Stimulated activated CD4-positive, alpha-beta T cell treated with anti-CD3 and anti-CD28 coated beads, Interleukin-1b, Interleukin-23, amount 100 ng/mL, for 4 hours (primary cell): Measurements from ENCODE around the gene GSTK1.
A peak's percentile ranks its signal among the peaks of the same experiment; 100 is the strongest.
"Not testable (repeated sequence)": the region's sequence is repeated elsewhere in the genome, so short reads cannot be mapped to it uniquely, and the experiment has no call there.

Experiments
- DNase-seq, 2 donors: peaks; one replicate each; pipeline ENCODE4 v3.0.0-alpha.2; 2020; ENCODE audit warnings: low read depth in 2 of 2

GSTK1 gene

DNA sequence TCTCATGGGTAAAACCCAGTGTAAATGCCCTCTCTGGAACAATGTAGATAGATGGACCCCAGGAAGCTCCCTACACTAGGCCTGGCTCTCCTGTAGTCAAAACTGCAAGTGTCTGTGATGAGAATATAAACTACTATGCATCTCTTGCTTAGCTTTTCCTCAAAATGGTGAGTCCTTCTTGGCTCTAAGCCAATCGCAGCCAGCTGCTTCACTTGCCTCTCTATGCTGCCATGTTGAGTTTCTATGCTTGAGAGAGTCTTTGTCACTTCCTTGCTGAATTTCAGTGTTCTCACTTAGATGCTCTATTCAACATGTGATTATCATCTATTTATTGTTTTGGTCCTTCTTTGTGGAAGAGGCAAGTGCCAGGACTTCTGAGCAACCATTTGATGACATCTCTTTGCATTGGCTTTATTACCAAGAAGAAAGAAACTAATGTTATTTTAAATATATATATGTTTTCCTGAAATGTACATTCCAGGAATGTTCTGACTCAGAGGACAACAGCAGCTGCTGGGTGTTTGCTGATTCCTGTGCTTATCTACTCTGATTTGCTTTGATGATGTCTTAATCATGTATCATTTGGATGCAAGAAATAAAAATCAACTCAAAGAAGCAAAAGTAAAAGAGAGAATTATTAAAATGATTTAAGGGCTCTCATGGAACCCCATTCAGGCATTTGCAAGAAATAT is 24.8 kb upstream of the GSTK1 start:
- no peak for DNase-seq

DNA sequence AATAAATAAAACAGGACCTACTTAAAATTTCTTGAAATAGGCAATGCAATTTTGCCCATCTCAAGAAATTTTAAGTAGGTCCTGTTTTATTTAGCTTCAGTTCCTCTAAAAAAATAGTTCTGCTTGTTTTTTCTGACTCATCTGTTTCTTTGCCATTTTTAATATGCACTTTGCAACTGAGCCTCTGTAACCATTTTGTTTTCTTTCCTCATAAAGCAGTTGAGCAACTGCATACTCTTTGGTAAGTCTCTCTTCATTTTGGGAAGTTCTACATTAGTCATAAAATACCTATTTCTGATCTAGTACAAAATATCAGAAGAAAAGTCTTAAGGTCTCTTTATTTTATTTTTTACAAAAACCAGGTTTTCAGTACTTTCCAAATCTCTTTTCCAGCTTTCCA is 23.4 kb upstream of the GSTK1 start:
- DNase-seq, result no peak

DNA sequence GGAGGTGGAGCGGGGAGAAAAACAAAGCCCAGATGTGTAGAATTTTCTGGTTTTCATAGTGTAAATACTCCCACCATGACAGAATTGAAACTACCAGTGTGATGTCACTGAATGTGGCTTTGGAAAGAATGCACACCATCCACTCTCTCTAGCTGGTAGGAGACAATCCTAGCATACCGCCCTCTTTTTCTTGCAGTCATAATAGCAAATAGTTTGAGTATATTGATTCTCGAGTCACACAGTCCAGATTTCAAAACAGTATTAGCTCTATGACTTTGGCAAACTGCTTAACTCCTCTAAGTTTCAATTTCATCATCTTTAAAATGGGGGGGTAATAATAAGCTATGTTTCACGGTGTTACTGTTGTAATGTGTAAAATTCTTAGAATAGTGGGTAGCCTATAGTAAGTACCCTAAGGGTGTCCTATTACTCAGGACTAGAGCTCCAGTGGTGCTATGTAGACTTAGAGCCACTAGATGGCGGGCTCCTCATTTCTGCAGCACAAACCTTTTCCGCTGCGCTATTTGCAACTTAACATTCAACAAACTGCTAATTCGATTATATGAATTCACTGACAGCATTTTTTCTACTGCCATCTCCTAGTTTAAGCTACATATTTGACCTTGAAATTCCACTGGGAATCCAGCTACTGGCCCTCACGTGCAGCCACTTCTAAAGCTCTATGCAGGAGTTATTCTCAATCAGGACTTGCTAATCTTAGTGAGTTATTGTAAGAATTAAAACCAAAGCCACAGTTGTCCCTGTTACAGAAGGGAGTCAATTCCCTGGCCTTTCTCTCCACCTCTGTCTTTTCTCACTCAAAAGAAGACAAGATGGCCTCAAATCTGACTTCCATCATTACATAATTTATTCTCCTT is 22.7 kb upstream of the GSTK1 start:
- DNase-seq, result peak; percentile 41 to 67

DNA sequence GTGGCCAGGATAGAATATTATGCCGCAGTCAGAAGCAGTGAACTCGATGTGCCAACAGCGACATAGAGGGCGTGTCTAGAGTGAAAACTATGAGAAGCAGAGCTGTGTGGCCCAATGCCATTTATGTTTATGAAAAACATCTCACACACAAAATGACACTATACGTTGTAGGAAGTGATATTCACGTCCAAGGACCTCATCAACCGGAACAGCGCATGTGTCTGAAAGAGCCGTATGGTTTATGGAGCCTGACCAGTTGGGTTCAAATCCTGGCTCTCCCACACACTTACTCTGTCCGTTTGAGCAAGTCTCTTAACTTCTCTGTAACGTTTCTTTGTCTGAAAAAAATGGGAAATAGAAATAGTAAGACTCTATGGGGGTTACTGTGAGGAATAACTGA is 20.9 kb upstream of the GSTK1 start:
- DNase-seq, result no peak

DNA sequence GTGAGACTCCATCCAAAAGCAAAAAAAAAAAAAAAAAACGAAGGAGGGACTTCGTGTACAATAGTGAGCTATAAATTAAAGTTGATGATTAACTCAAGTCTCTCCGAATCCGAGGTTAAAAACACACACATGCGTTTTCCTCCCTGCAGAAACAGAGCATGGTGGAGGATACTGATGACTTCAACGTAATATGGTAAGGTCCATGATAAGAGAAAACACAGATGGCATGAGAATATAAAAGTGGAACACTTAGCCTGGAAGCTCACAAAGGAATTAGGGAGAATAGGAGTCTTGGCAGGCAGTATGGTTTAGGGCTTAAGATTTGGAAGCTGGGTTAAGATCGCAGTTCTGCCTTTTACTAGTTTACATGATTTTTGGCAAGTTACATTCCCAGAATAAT is 20.1 kb upstream of the GSTK1 start:
- no peak for DNase-seq

DNA sequence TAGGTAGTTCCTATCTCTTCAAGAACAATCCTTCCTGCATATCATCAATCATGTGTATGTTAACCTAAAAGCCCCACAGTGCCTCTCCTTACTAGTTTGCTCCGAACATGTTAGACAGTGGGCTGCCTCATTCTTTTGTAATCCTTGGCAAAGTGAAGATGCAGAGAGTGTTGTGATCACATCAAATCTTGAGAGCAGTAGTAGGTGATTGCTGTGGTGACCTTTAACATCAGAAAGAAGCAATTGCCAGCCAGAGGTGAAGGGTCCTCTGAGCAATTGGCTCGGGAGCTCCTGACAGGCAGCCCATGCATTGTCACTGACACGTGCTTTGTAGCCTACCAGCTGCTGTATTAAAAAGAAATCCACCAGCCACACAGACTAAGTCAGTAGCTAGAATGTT is 19.6 kb upstream of the GSTK1 start:
- DNase-seq, result no peak

DNA sequence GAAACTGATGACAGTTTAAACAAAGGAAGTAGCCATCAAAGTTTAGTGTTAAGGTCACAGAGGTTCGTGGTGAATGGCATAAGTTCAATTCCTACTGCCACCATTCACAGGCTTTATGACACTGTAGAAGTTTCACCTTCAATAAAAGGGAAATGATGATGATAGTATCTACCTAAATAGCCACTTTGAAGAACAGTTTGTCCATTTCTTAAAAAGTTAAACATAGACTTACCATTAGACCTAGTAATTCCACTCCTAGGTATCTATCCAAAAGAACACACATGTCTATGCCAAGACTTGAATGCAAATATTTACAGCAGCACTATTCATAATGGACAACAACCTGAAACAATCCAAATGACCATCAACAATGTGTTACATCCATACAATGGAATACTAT is 18.9 kb upstream of the GSTK1 start:
- DNase-seq, result no peak

DNA sequence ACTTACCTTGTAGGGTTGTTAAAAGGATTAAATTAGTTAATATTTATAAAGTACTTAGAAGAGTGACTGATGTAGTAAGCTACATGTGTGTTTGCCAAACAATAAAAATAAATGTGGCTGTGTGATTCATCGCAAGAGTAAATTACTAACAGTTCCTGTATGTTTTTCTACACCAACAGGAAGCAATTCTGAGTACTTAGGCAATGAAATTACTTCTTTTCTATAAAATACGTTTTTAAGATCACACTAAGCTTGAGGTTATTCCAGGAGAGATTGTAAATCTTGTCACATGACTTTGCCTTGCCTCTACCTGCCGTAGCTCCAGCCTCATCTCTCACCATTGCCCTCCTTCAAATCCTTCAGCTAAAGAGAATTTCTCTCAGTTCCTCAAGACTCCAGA is 18.1 kb upstream of the GSTK1 start:
- DNase-seq, result no peak

DNA sequence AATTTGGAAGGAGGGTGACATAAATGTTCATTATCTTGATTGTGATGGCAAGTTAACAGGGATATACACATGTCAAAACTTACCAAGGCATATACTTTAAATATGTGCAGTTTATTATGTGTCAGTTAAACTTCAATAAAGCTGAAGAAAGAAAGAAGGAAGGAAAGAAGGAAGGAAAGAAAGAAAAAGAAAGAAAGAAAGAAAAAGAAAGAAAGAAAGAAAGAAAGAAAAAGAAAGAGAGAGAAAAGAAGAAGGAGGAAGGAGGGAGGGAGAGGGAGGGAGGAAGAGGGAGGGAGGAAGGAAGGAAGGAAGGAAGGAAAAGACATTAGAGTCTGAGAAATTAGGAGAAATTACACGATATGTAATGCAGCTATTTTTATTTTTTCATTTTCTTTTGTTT is 15.9 kb upstream of the GSTK1 start:
- DNase-seq, result no peak

DNA sequence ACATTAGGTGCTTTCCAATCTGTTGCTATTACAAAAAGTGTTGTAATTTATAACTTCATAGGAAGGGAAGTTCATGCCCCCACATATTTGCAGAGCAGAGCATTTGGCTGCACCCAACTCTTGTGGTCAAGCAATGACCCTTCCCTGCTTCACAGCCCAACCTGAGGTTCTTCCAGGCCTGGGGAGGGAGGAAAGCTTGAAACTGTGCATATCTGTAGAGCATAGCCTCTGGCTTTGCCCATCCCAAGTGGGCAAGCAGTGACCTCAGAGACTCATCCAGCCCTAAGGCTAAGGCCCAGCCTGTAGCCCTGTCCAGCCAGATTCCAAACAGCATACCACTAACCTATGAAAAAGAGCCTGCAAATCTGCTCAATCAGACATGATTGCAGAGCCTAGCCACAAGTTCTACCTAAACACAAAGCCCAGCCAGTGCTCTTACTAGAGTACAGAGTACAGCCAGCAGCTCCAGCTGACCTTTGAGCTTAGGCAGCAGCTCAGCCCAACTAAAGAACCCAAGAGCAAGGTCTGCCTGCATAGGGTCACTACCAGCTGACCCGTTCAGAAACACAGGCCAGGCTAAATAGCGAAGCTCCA is 14.4 kb upstream of the GSTK1 start:
- DNase-seq, result no peak

DNA sequence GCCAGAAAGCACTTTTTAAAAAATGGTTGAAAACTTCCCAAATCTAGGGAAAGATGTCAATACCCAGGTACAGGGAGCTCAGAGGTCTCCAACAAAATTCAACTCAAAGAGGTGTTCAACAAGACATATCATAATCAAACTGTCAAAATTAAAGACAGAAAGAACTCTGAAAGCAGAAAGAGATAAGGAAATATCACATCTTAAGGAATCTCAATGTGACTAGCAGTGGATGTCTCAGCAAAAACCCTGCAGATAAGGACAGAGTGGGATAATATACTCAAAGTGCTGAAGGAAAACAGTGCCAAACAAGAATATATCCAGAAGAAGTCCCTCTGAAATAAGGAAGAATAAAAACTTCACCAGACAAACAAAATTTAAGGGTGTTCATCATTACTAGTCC is 13.0 kb upstream of the GSTK1 start:
- DNase-seq, result no peak

DNA sequence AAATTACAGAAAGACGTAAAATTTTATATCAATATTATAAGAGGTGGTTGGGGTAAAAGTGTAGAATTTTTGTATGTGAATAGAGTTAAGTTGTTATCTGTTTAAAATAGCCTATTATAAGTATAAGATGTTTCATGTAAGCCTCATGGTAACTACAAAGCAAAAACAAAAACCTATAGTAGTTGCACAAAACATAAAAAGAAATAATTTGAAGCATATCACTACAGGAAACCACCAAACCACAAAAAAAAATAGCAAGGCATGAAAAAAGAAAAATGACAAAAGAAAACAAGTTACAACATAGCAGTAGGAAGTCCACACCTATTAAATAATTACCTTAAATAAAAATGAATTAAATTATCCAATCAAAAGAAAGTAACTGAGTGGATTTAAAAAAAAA is 12.4 kb upstream of the GSTK1 start:
- no peak for DNase-seq

DNA sequence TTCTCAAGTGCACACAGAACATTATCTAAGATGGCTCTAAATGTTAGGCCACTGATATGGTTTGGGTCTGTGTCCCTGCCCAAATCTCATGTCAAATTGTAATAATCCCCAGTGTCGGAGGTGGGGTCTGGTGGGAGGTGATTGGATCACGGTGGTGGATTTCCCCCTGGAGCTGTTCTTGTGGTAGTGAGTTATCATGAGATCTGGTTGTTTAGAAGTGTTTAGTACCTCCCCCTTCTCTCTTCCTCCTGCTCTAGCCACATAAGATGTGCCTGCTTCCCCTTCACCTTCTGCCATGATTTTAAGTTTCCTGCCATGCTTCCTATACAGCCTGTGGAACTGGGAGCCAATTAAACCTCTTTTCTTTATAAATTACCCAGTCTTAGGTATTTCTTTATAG is 11.2 kb upstream of the GSTK1 start:
- DNase-seq, result no peak

DNA sequence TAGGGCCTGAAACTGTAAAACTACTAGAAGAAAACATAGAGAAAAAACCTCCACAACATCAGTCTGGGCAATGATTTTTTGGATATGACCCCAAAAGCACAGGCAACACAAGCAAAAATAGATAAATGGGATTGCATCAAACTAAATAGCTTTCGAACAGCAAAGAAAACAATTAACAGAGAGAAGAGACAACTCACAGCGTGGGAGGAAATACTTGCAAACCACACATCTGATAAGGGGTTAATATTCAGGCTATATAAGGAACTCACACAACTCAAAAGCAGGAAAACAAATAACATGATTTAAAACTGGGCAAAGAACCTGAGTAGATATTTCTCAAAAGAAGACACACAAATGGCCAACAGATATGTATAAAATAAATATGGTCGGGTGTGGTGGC is 7.7 kb upstream of the GSTK1 start:
- DNase-seq, result no peak

DNA sequence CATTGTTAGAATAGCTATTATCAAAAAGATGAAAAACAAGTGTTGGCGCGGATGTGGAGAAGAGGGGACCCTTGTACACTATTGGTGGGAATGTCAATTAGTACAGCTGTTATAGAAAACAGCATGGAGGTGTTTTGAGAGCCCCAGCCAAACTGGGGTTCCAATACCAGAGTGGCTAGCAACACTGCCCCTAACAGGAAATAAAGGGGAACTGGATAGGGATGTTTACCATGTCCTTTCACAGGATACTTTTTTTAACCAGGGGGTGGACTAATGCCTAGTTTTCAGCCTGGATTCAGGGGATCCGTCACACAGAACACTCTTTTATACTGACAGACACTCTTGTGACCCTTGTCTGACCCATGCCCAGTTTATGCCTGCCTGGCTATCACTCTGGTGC is 6.9 kb upstream of the GSTK1 start:
- DNase-seq, result no peak

DNA sequence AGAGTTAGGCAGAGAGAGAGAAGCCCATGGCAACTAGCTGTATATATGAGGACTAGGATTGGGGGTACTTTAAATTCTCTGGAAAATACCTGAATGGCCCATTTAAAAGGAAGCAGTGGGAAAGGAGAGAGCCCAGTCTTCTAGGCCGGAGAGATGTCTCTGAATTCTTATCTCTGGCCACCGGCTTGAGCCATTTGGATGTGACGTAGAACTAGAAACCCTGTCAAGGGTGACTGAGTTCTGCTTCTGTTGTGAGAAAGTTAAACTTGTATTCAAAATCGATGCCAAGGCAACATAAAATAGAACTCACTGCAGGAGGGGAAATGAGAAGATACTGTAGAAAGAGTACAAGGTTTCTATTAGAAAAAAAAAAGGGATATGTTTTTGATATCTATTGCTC is 6.3 kb upstream of the GSTK1 start:
- no peak for DNase-seq

DNA sequence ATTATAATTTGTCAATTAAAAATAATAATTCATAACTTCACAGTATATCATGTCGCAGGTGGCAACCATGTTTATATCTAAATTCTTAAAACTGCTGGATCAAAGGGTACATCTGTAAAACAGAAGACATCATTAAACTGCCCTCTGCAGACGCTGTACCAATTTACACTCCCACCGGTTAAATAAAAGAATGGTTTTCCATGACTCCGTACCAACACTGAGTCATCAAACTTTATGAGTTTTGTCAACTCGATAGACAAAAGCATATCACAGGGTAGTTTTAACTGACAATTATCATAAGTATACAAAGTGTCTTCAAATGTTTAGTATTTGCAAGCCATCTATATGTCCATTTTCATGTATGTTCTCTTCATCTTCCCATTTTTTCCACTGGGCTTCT is 5.7 kb upstream of the GSTK1 start:
- no peak for DNase-seq

DNA sequence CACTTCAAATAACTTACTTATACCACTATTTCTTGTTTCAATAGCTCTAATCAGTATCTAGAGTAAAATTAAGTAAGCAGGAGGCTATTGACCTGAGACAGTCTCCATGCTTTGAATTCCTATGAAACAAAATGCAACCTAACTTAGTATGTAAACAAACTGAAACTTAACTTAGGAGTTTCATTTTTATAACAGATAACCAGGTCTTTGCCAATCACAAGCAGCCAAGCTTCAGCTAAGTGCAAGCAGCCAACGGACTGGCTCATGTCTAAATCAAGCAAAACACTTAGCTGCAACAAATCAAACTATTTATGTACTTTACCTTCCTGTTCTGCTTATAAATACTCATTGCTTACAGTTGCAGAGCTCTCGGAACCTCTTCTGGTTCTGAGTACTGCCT is 4.4 kb upstream of the GSTK1 start:
- DNase-seq, result no peak

DNA sequence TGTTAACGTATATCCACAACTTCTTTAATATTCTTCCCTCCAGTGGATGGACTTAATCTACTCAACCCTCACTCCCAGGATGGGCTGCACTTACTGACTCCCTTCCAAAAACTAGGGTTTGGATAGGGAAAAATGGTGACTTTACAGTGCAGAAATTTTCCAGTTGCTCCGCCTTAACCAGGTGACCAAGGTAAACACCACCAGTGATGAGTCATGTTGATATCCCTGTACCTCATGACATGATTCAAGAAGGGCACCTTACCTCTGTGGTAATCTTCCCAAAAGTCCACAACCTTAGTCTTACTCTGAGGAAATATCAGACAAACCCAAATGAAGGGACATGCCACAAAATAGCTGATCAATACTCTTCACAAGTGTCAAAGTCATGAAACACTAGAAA is 3.5 kb upstream of the GSTK1 start:
- no peak for DNase-seq

DNA sequence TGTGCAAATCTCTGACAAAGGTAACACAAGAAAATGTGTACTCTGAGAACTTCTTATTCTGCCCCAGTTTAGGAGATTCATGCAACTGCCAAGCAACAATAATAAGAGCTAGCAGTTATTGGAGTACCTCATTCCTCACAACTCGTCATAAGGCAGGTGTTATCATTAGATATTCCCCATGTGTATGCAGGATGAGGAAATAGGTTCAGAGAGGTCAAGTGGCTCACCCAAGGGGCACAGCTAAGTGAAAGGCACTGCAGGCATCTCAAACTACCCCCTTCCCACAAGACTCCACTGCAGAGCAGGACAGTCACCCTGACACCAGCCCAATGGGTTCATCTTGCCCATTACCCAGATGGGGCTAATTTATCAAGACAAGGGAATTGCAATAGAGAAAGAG is 1.3 kb upstream of the GSTK1 start:
- no peak for DNase-seq

DNA sequence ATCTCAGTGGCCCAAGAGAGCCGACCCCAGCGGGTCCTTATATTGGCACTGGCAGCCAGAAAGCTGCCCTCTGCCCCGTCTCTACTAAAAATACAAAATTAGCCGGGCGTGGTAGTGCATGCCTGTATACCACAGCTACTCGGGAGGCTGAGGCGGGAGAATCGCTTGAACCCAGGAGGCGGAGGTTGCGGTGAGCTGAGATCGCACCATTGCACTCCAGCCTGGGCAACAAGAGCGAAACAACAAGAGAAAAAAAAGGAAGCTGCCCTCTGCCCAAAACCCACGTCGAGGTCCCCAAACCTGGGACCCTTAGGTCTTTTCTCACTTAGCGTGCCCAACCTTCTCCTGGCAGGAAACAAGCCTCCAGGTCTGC is 941 bp downstream of the GSTK1 start:
- not testable (repeated sequence) for DNase-seq

DNA sequence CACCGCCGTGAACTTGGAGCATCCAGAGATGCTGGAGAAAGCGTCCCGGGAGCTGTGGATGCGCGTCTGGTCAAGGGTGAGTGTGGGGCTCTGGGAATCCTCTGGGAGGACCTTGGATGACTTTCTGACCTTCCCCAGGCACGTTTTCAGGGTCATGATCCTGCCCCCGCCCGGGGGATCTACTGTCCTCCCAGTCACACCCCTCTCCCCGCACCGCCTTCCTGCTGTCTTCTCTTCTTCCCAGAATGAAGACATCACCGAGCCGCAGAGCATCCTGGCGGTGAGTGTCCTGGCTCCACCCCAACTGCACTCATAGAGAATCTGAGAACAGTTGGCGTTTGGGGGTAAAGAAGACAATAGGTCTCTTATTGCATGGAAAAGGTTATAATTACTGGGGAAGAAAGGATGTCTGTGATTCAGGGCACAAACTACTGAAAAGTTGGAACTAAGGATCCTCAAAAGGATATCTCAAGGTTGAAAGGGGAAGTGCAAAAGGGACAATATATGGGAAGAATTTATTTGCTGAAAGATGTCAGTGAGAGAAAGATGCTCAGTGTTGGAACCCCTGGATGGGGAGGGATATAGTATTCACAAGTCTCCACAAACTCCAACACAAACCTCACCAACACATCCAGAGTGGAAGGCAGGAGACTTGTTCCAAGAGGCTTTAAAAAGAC is 1.9 kb downstream of the GSTK1 start:
- no peak for DNase-seq

DNA sequence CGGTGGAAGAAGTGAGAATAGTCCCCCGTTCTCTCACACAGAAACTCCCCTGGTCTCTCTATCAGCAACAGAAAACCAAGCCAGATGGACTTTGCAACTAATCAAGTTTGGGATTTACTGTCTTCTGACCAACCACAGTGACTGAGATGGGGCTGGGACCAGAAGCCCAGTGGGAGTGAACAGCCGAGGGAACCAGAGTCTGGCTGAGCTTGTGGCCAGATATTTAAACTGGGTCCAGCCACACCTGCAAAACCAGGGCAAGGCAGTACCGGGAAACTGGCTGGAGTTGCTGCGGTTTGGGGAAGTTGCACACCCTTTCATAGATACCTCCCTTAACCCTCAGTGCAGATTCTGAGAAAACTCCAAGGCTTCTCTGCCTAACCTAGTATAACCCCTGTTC is 6.0 kb downstream of the GSTK1 start:
- DNase-seq, result no peak
